HepG2 (cell line): ENCODE data around the gene TAB3.

Source experiments
- E2F5 ChIP-seq: sonication (generic); formaldehyde crosslinking; conservative IDR thresholded peaks from 2 replicates; pipeline ENCODE4 v1.4.0; 2020; ENCODE audit warnings: missing genetic modification reagents
- EHMT2 ChIP-seq: fragments of 200-600 bp; sonication (generic); IDR thresholded peaks from 2 replicates; pipeline ENCODE4 v1.7.0; 2017; ENCODE audit warnings: antibody characterized with exemption, low read depth, low read length, borderline replicate concordance
- POLR2AphosphoS5 ChIP-seq: IDR thresholded peaks from 2 replicates; pipeline ENCODE4 v1.6.1; 2012; ENCODE audit warnings: low read depth, low read length
- RBAK ChIP-seq: sonication (generic); formaldehyde crosslinking; IDR thresholded peaks from 2 replicates; pipeline ENCODE4 v1.5.1; 2020; ENCODE audit warnings: mild to moderate bottlenecking, missing genetic modification reagents
- ZFP41 ChIP-seq: sonication (generic); formaldehyde crosslinking; IDR thresholded peaks from 2 replicates; pipeline ENCODE4 v1.4.0; 2020; ENCODE audit warnings: mild to moderate bottlenecking, missing genetic modification reagents, borderline replicate concordance

- TF ChIP-seq ZFP41 (CRISPR knock-in tag) (no peak), POLR2AphosphoS5 (no peak), E2F5 (CRISPR knock-in tag) (no peak), RBAK (CRISPR knock-in tag) (no peak), EHMT2 (no peak)
Observed at GRCh38 chrX:30865612-30866011, 23.4 kb downstream of the TAB3 start.
